Measurements from ENCODE around the gene IFI27L2.

IFI27L2 gene

DNA sequence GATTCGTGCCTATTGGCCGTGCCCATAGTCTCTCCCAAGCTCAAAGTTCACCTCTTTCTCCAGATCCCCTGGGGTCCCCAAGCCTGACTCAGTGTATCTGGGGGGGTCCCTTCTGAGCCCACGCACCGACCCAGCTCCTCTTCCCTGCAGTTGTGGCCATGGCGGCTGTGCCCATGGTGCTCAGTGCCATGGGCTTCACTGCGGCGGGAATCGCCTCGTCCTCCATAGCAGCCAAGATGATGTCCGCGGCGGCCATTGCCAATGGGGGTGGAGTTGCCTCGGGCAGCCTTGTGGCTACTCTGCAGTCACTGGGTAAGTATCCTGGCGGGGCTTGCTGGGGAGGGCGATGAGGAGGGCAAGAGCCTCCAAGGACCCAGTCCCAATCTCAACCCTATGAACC, 13.8 kb downstream of the IFI27L2 start:
- TF ChIP-seq, protein P1, sequence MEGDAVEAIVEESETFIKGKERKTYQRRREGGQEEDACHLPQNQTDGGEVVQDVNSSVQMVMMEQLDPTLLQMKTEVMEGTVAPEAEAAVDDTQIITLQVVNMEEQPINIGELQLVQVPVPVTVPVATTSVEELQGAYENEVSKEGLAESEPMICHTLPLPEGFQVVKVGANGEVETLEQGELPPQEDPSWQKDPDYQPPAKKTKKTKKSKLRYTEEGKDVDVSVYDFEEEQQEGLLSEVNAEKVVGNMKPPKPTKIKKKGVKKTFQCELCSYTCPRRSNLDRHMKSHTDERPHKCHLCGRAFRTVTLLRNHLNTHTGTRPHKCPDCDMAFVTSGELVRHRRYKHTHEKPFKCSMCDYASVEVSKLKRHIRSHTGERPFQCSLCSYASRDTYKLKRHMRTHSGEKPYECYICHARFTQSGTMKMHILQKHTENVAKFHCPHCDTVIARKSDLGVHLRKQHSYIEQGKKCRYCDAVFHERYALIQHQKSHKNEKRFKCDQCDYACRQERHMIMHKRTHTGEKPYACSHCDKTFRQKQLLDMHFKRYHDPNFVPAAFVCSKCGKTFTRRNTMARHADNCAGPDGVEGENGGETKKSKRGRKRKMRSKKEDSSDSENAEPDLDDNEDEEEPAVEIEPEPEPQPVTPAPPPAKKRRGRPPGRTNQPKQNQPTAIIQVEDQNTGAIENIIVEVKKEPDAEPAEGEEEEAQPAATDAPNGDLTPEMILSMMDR (IDR thresholded peaks at IDR 0.05; ENCODE audit: low read depth, low read length) = no peak
- no peak overlapping the region for H3K4me3 ChIP-seq (ENCODE audit: low read depth, low read length)

DNA sequence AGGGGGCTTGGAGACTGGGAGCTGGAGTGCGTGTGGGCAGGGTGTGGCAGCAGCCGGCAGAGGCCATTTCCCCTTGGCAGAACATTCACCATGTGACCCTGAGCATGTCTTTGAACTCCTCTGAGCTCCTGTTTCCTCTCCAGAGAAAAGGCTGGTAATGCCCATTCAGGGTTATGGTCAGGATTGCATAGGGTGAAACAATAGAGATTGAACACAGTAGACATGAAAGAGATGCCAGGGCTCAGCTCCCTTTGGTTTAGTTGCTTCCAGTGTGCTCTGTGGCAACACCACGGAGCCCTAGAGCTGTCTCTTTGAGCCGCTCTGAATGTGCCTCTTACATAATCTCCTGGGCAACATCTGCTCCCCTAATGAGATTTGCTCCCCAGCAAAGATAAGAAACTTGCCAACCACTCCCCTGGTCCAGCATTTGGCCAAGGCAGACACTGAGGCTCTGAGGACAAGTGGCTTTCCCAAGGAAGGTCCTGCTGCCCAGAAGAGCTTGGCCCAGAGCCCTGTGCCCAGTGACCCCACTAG, 14.3 kb downstream of the IFI27L2 start:
- TF ChIP-seq, protein P1 (IDR thresholded peaks at IDR 0.05; ENCODE audit: low read depth, low read length) = no peak
- no peak overlapping the region for H3K4me3 ChIP-seq (ENCODE audit: low read depth, low read length)

DNA sequence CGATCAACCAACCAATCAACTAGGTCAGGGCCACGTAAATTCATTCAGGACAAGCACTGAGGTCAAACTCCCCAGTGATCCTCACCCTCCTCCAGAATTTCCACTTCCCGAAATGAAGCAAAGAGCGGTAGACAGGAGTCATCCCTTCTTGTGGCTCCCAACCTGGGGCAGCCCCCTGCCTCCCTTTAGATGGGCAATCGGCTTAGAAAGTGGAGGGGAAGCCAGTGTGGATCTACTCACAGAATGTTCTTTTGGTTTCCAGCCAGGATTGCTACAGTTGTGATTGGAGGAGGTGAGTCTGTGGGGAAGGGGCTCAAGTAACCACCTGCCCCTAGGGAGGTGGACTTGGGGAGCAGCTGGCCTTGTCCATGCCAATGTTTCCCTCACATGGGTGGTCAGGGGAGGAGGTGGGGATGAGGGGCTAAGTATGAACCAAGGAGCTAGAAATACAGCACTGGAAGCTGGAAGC, 14.8 kb downstream of the IFI27L2 start:
- no peak overlapping the region for H3K4me3 ChIP-seq (ENCODE audit: low read depth, low read length)
- TF ChIP-seq, protein P1 (IDR thresholded peaks at IDR 0.05; ENCODE audit: low read depth, low read length) = no peak

DNA sequence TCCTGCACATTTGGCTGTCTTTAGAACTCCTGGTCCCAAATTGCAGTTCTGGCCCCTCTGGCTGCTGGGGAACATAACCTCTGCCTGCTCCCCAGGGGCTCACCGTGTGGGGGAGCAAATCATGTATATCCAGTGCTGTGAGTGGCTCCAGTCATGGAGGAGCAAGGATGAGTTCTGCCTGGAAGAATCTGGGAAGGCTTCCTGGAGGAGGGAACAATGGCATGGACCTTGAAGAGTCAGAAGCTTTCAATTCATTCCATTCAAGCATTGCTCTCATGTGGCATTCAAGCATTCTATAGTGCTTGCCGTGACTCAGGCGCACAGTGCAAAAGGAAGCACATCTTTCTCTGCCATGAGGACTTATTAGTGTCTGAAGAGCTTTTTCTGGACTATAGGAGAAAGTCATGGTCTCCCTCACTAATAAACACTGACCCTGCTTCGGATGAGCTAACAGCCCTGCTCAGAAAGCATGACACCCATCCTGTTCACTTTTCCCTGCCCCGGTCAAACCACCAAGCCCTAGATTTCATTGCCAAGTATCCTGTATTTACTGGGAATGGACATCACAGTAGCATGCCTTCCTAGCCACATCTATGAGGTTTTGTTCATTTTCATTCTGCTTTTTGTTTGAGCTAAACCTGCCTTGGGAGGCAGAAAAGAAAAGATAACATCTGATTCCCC, 15.4 kb downstream of the IFI27L2 start:
- TF ChIP-seq, protein P1 (IDR thresholded peaks at IDR 0.05; ENCODE audit: low read depth, low read length) = no peak
- H3K4me3 ChIP-seq (ENCODE audit: low read depth, low read length) = no peak overlapping the region

DNA sequence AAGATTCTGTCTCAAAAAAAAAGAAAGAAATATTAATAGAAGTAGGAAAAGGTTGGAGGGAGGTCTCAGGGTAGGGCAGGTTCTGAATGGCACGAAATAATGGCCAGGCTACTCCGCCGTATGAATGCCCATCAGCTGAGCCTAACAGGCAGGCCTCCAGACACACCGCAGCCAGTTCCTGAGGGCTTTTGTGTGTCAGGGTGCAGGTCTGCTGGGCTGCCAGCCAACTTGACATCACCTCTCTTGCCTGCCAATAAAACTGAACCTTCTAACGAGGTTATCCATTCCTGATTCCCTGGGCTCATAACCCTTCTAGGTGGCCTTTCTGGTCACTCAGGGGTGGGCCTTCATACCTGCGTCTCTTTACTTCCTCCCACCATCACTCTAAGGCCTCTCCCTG, 15.9 kb downstream of the IFI27L2 start:
- TF ChIP-seq, protein P1 (IDR thresholded peaks at IDR 0.05; ENCODE audit: low read depth, low read length) = no peak
- H3K4me3 ChIP-seq (ENCODE audit: low read depth, low read length) = no peak overlapping the region

DNA sequence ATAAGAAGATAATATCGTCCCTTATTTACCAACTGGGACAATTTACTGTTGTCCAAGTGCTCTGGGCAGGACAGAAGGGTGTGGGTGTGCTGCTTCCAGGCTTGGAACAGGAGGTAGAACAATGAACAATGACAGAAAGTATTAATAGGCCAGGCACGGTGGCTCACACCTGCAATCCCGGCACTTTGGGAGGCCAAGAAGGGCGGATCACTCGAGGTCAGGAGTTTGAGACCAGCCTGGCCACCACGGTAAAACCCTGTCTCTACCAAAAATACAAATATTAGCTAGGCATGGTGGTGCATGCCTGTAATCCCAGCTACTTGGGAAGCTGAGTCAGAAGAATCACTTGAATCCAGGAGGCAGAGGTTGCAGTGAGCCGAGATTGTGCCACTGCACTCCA, 16.3 kb downstream of the IFI27L2 start:
- TF ChIP-seq, protein P1 (IDR thresholded peaks at IDR 0.05; ENCODE audit: low read depth, low read length) = no peak
- no peak overlapping the region for H3K4me3 ChIP-seq (ENCODE audit: low read depth, low read length)

DNA sequence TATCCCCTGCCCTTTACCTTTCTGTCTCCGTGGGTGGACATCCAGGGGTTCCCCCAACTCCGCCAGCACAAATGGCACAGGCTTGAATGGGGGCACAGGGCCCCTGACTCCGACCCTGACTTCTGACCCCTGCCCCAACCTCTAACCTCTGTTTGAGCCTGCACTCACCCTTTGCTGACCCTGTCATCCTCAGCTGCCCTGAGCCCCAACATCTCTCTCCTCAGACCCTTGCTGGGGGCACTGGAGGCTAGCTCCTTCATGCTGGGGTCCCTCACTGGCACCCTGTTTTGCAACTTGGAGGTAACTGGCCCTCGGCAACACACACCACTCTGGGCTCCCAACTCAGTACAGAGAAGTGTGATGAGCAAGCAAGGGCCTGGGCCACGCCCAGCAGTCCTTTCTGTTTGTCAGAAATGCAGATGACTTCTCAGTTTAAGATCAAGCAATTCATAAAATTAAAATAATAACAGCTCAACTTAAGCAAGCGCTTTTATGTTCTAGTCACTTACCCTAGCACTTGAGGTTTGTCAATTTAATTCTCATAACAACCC, 16.8 kb downstream of the IFI27L2 start:
- H3K4me3 ChIP-seq (ENCODE audit: low read depth, low read length) = no peak overlapping the region
- TF ChIP-seq, protein P1 (IDR thresholded peaks at IDR 0.05; ENCODE audit: low read depth, low read length) = no peak
